B cell (primary cell): ENCODE data around the gene TNRC6B. TPM values are rescaled to one million over a fixed set of nuclear protein-coding genes. Genes with fewer than 3 reads are reported as not detected.

Source experiments
- ATAC-seq: fragments of 200-7000 bp; cut with Tn5 transposase; one replicate; pipeline ENCODE4 v1.10.0; 2021; ENCODE audit warnings: low read depth, mild to moderate bottlenecking, moderate number of reproducible peaks, moderate library complexity
- CTCF ChIA-PET: fragments of 350-600 bp; sonication (Branson Sonifier 250); formaldehyde crosslinking; loops from one replicate; lab custom pipeline; 2021; ENCODE audit warnings: antibody characterized with exemption, inconsistent platforms; lab: Charles Lee
- POLR2A ChIA-PET: fragments of 350-600 bp; sonication (Branson Sonifier 250); formaldehyde crosslinking; loops from one replicate; lab custom pipeline; 2021; ENCODE audit warnings: antibody characterized with exemption; lab: Charles Lee
- DNase-seq: peaks from one replicate; pipeline ENCODE4 v3.0.0; 2013
- H2AFZ ChIP-seq: 2 replicates; pipeline ENCODE4 v1.6.1; 2012; ENCODE audit warnings: mild to moderate bottlenecking, low read depth, low read length; ENCODE audit not compliant: insufficient read depth, poor library complexity, severe bottlenecking
- H3K27ac ChIP-seq, 2 donors: 1 replicate in 1 of 2; 2 replicates in 1 of 2; pipeline ENCODE4 v1.5.1; 2012 to 2013; ENCODE audit warnings: low read length in 2 of 2, mild to moderate bottlenecking in 2 of 2, moderate library complexity in 1 of 2
- H3K27me3 ChIP-seq, 4 experiments: fragments of 200-600 bp in 1 of 4; sonication (generic) in 1 of 4; replicated peaks in 1 of 4; 1 replicate in 2 of 4; 2 replicates in 2 of 4; pipeline versions ENCODE4 v1.6.1 to v1.7.0; 2013 to 2016; ENCODE audit warnings: low read length in 3 of 4, mild to moderate bottlenecking in 2 of 4, mixed read lengths in 1 of 4, moderate library complexity in 1 of 4; ENCODE audit not compliant: insufficient read depth in 4 of 4, control insufficient read depth in 3 of 4; ENCODE audit errors: control extremely low read depth in 1 of 4
- H3K36me3 ChIP-seq, 2 experiments: replicated peaks in 1 of 2; 1 replicate in 1 of 2; 2 replicates in 1 of 2; pipeline versions ENCODE4 v1.6.1 to v1.7.1; 2013; ENCODE audit warnings: low read length in 1 of 2; ENCODE audit not compliant: insufficient read depth in 2 of 2, control insufficient read depth in 1 of 2; ENCODE audit errors: control extremely low read depth in 1 of 2, extremely low read depth in 1 of 2
- H3K4me1 ChIP-seq, 2 donors: fragments of 200-600 bp in 1 of 2; sonication (generic) in 1 of 2; 1 replicate in 1 of 2; 2 replicates in 1 of 2; pipeline versions ENCODE4 v1.5.1 to v1.6.1; 2013 to 2017; ENCODE audit warnings: low read length in 2 of 2; ENCODE audit not compliant: control insufficient read depth in 2 of 2, insufficient read depth in 2 of 2
- H3K4me2 ChIP-seq: replicated peaks from 2 replicates; pipeline ENCODE3; 2012; ENCODE audit warnings: mild to moderate bottlenecking, low read depth, low read length; ENCODE audit not compliant: poor library complexity, severe bottlenecking
- H3K4me3 ChIP-seq, 5 experiments: fragments of 200-600 bp in 1 of 5; sonication (generic) in 1 of 5; 1 replicate in 3 of 5; 2 replicates in 2 of 5; pipeline versions ENCODE4 v1.5.1 to v1.7.0; 2011 to 2016; ENCODE audit warnings: low read length in 4 of 5, mild to moderate bottlenecking in 4 of 5, low read depth in 2 of 5, control low read depth in 1 of 5, moderate library complexity in 1 of 5; ENCODE audit not compliant: insufficient read depth in 1 of 5; ENCODE audit errors: control extremely low read depth in 1 of 5, extremely low read depth in 1 of 5
- H3K79me2 ChIP-seq: fragments of 200-600 bp; sonication (generic); one replicate; pipeline ENCODE4 v1.6.0; 2016; ENCODE audit warnings: low read length; ENCODE audit not compliant: control insufficient read depth, insufficient read depth
- H3K9ac ChIP-seq: fragments of 200-600 bp; sonication (generic); 2 replicates; pipeline ENCODE4 v1.6.1; 2017; ENCODE audit warnings: mild to moderate bottlenecking, low read length, moderate library complexity
- H3K9me3 ChIP-seq, 3 donors: one replicate each; pipeline versions ENCODE4 v1.6.1 to v1.7.1; 2013; ENCODE audit warnings: low read length in 2 of 3; ENCODE audit not compliant: control insufficient read depth in 2 of 3, insufficient read depth in 1 of 3; ENCODE audit errors: control extremely low read depth in 1 of 3
- H4K20me1 ChIP-seq: 2 replicates; pipeline ENCODE4 v1.6.0; 2012; ENCODE audit warnings: mild to moderate bottlenecking, low read length; ENCODE audit not compliant: insufficient read depth, control insufficient read depth, poor library complexity, severe bottlenecking
- H3K27ac Mint-ChIP-seq: one replicate; pipeline ENCODE4 v1.8.0; 2021; ENCODE audit warnings: mixed read lengths
- H3K27me3 Mint-ChIP-seq: one replicate; pipeline ENCODE4 v1.8.0; 2021; ENCODE audit warnings: mixed read lengths
- H3K4me1 Mint-ChIP-seq: one replicate; pipeline ENCODE4 v1.8.0; 2021; ENCODE audit warnings: mixed read lengths
- H3K4me3 Mint-ChIP-seq: one replicate; pipeline ENCODE4 v1.8.0; 2021; ENCODE audit warnings: mixed read lengths
- H3K9me3 Mint-ChIP-seq: one replicate; pipeline ENCODE4 v1.8.0; 2022; ENCODE audit warnings: mixed read lengths; ENCODE audit not compliant: insufficient read depth
- EZH2 ChIP-seq: IDR thresholded peaks from 2 replicates; pipeline ENCODE4 v1.6.1; 2012; ENCODE audit warnings: borderline replicate concordance, low read depth, mild to moderate bottlenecking, moderate library complexity, low read length; ENCODE audit not compliant: insufficient read depth, poor library complexity, severe bottlenecking
- WGBS: methylation state at CpG from one replicate; pipeline ENCODE4 v1.1.5; 2013; ENCODE audit warnings: missing lambda C conversion rate; ENCODE audit not compliant: insufficient coverage; 5-methylcytosine and 5-hydroxymethylcytosine counted together
- intact Hi-C: fragments of 100-400 bp; cut with micrococcal nuclease; formaldehyde crosslinking; loops from one replicate; pipeline ENCODE4 v1.10.0; 2022
- polyA plus RNA-seq: library from polyadenylated mRNA; depleted of rRNA; stranded (reverse); fragments of >200 nt; gene quantifications from 2 replicates; pipeline ENCODE4 v1.2.3, GENCODE V29; 2012
- total RNA-seq, 2 donors: library from RNA; stranded (reverse); fragments of 120-200 nt in 1 of 2; gene quantifications; 1 replicate in 1 of 2; 2 replicates in 1 of 2; pipeline versions ENCODE4 v1.2.3 to v1.2.4, GENCODE V29; 2013 to 2022
- TF ChIP-seq, protein P1 (sequence below): fragments of 200-600 bp; IDR thresholded peaks from one replicate; pipeline ENCODE4 v1.8.0; 2022; ENCODE audit warnings: antibody characterized with exemption, mild to moderate bottlenecking

Gene TNRC6B
- total and polyA plus RNA-seq, 2 donors (not counting 1 experiment from before 2014, with no cell fraction given) = 28.8 to 210 TPM

DNA sequence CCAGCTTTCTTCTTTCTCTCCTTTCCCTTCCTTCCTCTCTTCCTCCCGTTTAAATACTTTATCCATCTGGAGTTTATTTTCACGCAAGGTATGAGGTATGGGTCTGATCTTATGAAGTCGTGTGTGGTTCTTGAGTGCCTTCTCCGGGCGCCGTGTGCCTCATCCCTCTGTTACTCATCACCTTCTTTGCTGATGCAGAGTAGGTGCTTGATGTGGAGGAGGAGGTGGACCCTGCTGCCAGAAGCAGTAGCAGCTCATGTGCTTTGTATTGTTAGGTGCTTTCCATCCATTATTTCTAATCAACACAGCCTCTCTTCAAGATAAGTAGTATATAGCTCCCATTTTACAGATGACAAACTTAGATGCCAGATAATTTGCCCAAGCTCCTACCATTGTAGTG lies 47.0 kb downstream of the TNRC6B start:
- intact Hi-C loops = no loop called here
- Histone ChIP-seq H3K4me1 (peaks cover 0 to 4% of the 10 kb centered on the region in 2 donors), H3K36me3 (peaks cover 8 to 23% of the 10 kb centered on the region in 2 experiments), H3K27ac (peak overlapping the region in 1 of 2 donors; percentile 28), H4K20me1 (peaks cover 85% of the 10 kb centered on the region), H3K9me3 (no peaks in the 10 kb centered on the region), H3K9ac (no peak overlapping the region), H3K4me2 (no peak overlapping the region), H3K4me3 (no peak overlapping the region), H3K27me3 (no peaks in the 10 kb centered on the region), H2AFZ (no peak overlapping the region), H3K79me2 (peaks cover 97% of the 10 kb centered on the region)
- no peak for ATAC-seq
- no peak for DNase-seq
- TF ChIP-seq EZH2 = no peak
- TF ChIP-seq, protein P1, sequence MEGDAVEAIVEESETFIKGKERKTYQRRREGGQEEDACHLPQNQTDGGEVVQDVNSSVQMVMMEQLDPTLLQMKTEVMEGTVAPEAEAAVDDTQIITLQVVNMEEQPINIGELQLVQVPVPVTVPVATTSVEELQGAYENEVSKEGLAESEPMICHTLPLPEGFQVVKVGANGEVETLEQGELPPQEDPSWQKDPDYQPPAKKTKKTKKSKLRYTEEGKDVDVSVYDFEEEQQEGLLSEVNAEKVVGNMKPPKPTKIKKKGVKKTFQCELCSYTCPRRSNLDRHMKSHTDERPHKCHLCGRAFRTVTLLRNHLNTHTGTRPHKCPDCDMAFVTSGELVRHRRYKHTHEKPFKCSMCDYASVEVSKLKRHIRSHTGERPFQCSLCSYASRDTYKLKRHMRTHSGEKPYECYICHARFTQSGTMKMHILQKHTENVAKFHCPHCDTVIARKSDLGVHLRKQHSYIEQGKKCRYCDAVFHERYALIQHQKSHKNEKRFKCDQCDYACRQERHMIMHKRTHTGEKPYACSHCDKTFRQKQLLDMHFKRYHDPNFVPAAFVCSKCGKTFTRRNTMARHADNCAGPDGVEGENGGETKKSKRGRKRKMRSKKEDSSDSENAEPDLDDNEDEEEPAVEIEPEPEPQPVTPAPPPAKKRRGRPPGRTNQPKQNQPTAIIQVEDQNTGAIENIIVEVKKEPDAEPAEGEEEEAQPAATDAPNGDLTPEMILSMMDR = no peak
- H3K4me1 Mint-ChIP-seq = peaks cover 39% of the 10 kb centered on the region
- CTCF ChIA-PET = no interaction called here
- no CpG with 5 or more reads among the region's 6 CpGs for WGBS
- no peaks in the 10 kb centered on the region for H3K9me3 Mint-ChIP-seq
- H3K27me3 Mint-ChIP-seq = no peaks in the 10 kb centered on the region
- H3K4me3 Mint-ChIP-seq = no peak overlapping the region
- POLR2A ChIA-PET = no interaction called here
- H3K27ac Mint-ChIP-seq = no peak overlapping the region

DNA sequence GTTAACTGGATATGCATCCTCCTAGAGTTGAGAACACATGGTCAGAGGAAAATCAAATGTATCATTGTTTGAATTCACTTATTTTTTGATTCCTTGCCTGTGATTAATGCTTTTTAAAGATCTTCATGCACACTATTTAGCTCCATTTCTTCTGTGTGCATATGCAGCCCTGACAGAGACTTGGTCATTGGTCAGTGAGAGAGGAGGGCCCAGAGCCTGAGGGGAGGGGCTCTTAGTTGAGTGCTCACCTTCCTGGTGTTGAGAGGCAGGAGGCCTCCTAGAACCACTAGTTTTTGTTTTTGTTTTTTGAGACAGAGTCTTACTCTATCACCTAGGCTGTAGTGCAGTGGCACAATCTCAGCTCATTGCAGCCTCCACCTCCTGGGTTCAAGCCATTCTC lies 48.9 kb downstream of the TNRC6B start:
- peaks cover 30% of the 10 kb centered on the region for H3K4me1 Mint-ChIP-seq
- no peak for ATAC-seq
- Histone ChIP-seq H3K4me2 (no peak overlapping the region), H3K4me1 (peaks cover 0 to 4% of the 10 kb centered on the region in 2 donors), H3K27me3 (no peaks in the 10 kb centered on the region), H3K4me3 (no peak overlapping the region), H3K9me3 (no peaks in the 10 kb centered on the region), H4K20me1 (peaks cover 77% of the 10 kb centered on the region), H3K27ac (no peak overlapping the region), H3K79me2 (peaks cover 96% of the 10 kb centered on the region), H3K36me3 (peaks cover 6 to 30% of the 10 kb centered on the region in 2 experiments), H3K9ac (no peak overlapping the region), H2AFZ (no peak overlapping the region)
- no peaks in the 10 kb centered on the region for H3K9me3 Mint-ChIP-seq
- intact Hi-C loops = no loop called here
- H3K4me3 Mint-ChIP-seq = no peak overlapping the region
- DNase-seq = no peak
- TF ChIP-seq EZH2 = no peak
- TF ChIP-seq, protein P1 = no peak
- CTCF ChIA-PET = interaction anchor here (0.6 kb wide), 1 partner anchor 102 kb away, joined by 3 read pairs; no protein-coding TSS in a partner anchor
- POLR2A ChIA-PET = no interaction called here
- H3K27ac Mint-ChIP-seq = no peak overlapping the region
- H3K27me3 Mint-ChIP-seq = no peaks in the 10 kb centered on the region
